Middle frontal gyrus (tissue), 1 donor: ENCODE results near the gene F13A1.

Source experiments
- DNase-seq: peaks from one replicate; pipeline ENCODE4 v3.0.0-alpha.2; 2015; ENCODE audit warnings: low spot score; ENCODE audit errors: extremely low spot score

F13A1 gene

GRCh38 chr6:6319952-6320811 is at the start of gene F13A1:
F13A1 (minus strand) TSS chr6:6320662; CDS start chr6:6318664, 1,998 bp downstream.
- DNase-seq, result no peak

GRCh38 chr6:6368684-6369052 is 48.2 kb upstream of the F13A1 start:
- DNase-seq, result no peak

GRCh38 chr6:6368040-6368683 is 47.7 kb upstream of the F13A1 start:
- DNase-seq, result no peak

- DNase-seq, result no peak
These were observed 46.3 kb upstream of the F13A1 start for GRCh38 chr6:6366803-6367202.

- DNase-seq, result no peak
These were observed 44.8 kb upstream of the F13A1 start for GRCh38 chr6:6365242-6365641.

GRCh38 chr6:6362056-6362840 is 41.8 kb upstream of the F13A1 start:
- no peak for DNase-seq

- DNase-seq, result no peak
These were observed 37.1 kb upstream of the F13A1 start for GRCh38 chr6:6357530-6357929.

- DNase-seq, result no peak
These were observed 36.6 kb upstream of the F13A1 start for GRCh38 chr6:6357032-6357431.

- DNase-seq, result no peak
These were observed 32.3 kb upstream of the F13A1 start for GRCh38 chr6:6352772-6353171.

- DNase-seq, result no peak
These were observed 31.1 kb upstream of the F13A1 start for GRCh38 chr6:6351511-6352025.

GRCh38 chr6:6350696-6351095 is 30.2 kb upstream of the F13A1 start:
- no peak for DNase-seq

GRCh38 chr6:6348256-6348655 is 27.8 kb upstream of the F13A1 start:
- DNase-seq, result no peak

- DNase-seq, result no peak
These were observed 26.1 kb upstream of the F13A1 start for GRCh38 chr6:6346427-6347023.

- no peak for DNase-seq
These were observed 13.0 kb upstream of the F13A1 start for GRCh38 chr6:6333501-6333900.

GRCh38 chr6:6332811-6333244 is 12.4 kb upstream of the F13A1 start:
- DNase-seq, result no peak

- DNase-seq, result no peak
These were observed 11.6 kb upstream of the F13A1 start for GRCh38 chr6:6331946-6332601.

- DNase-seq, result no peak
These were observed 10.9 kb upstream of the F13A1 start for GRCh38 chr6:6331393-6331792.

GRCh38 chr6:6330407-6330806 is 9.9 kb upstream of the F13A1 start:
- no peak for DNase-seq

GRCh38 chr6:6328451-6328850 is 8.0 kb upstream of the F13A1 start:
- DNase-seq, result no peak

- DNase-seq, result no peak
These were observed 2.9 kb upstream of the F13A1 start for GRCh38 chr6:6323352-6323751.

GRCh38 chr6:6320901-6321300 is 439 bp upstream of the F13A1 start:
- no peak for DNase-seq
